ENCODE measurements around the gene CERCAM. TPM values are rescaled to one million over a fixed set of nuclear protein-coding genes. Genes with fewer than 3 reads are reported as not detected.

CERCAM gene
- total RNA-seq, 1 donor from 2014 or later, result 8.5 TPM

- H3K4me1 ChIP-seq, result no peaks in the 10 kb centered on the region
- H3K36me3 ChIP-seq, result peaks cover 91% of the 10 kb centered on the region
- H3K27ac ChIP-seq (replicated peaks), result no peak overlapping the region
- intact Hi-C loops (cut with micrococcal nuclease), result no loop called here
- no peaks in the 10 kb centered on the region for H3K9me3 ChIP-seq (replicated peaks)
- no peak for DNase-seq
- no peaks in the 10 kb centered on the region for H3K27me3 ChIP-seq (ENCODE audit: low read depth)
- H3K4me3 ChIP-seq, result no peak overlapping the region
- no peak for TF ChIP-seq CTCF (IDR thresholded peaks at IDR 0.05; ENCODE audit: borderline replicate concordance)
These were observed 60.9 kb downstream of the CERCAM start for GRCh38 chr9:128481561-128481960.

- intact Hi-C loops (cut with micrococcal nuclease), result no loop called here
- TF ChIP-seq CTCF (IDR thresholded peaks at IDR 0.05; ENCODE audit: borderline replicate concordance), result no peak
- H3K4me1 ChIP-seq, result no peaks in the 10 kb centered on the region
- no peaks in the 10 kb centered on the region for H3K9me3 ChIP-seq (replicated peaks)
- H3K27ac ChIP-seq (replicated peaks), result no peak overlapping the region
- no peak overlapping the region for H3K4me3 ChIP-seq
- no peaks in the 10 kb centered on the region for H3K27me3 ChIP-seq (ENCODE audit: low read depth)
- no peak for DNase-seq
- peaks cover 93% of the 10 kb centered on the region for H3K36me3 ChIP-seq
These were observed 61.5 kb downstream of the CERCAM start for GRCh38 chr9:128482186-128482585.

- no peaks in the 10 kb centered on the region for H3K27me3 ChIP-seq (ENCODE audit: low read depth)
- intact Hi-C loops (cut with micrococcal nuclease), result no loop called here
- no peak overlapping the region for H3K4me3 ChIP-seq
- no peak for DNase-seq
- no peaks in the 10 kb centered on the region for H3K4me1 ChIP-seq
- H3K27ac ChIP-seq (replicated peaks), result no peak overlapping the region
- peaks cover 86% of the 10 kb centered on the region for H3K36me3 ChIP-seq
- no peak for TF ChIP-seq CTCF (IDR thresholded peaks at IDR 0.05; ENCODE audit: borderline replicate concordance)
- H3K9me3 ChIP-seq (replicated peaks), result no peaks in the 10 kb centered on the region
These were observed 64.2 kb downstream of the CERCAM start for GRCh38 chr9:128484686-128485413.

- no peak overlapping the region for H3K4me3 ChIP-seq
- H3K27ac ChIP-seq (replicated peaks), result no peak overlapping the region
- no peaks in the 10 kb centered on the region for H3K4me1 ChIP-seq
- H3K9me3 ChIP-seq (replicated peaks), result no peaks in the 10 kb centered on the region
- no peaks in the 10 kb centered on the region for H3K27me3 ChIP-seq (ENCODE audit: low read depth)
- DNase-seq, result no peak
- peaks cover 90% of the 10 kb centered on the region for H3K36me3 ChIP-seq
- intact Hi-C loops (cut with micrococcal nuclease), result no loop called here
- TF ChIP-seq CTCF (IDR thresholded peaks at IDR 0.05; ENCODE audit: borderline replicate concordance), result no peak
These were observed 64.8 kb downstream of the CERCAM start for GRCh38 chr9:128485414-128485855.

GRCh38 chr9:128486201-128486600 lies 65.5 kb downstream of the CERCAM start:
- no peaks in the 10 kb centered on the region for H3K4me1 ChIP-seq
- no peak overlapping the region for H3K27ac ChIP-seq (replicated peaks)
- peaks cover 90% of the 10 kb centered on the region for H3K36me3 ChIP-seq
- no peaks in the 10 kb centered on the region for H3K9me3 ChIP-seq (replicated peaks)
- no peak overlapping the region for H3K4me3 ChIP-seq
- H3K27me3 ChIP-seq (ENCODE audit: low read depth), result no peaks in the 10 kb centered on the region
- no peak for TF ChIP-seq CTCF (IDR thresholded peaks at IDR 0.05; ENCODE audit: borderline replicate concordance)
- intact Hi-C loops (cut with micrococcal nuclease), result no loop called here
- no peak for DNase-seq

Small RNA genes within 50 kb of the gene (microRNA-seq; reads per million reads assigned to microRNA genes)
- gene MIR219B, result not detected

Other genes starting within 250 kb of the CERCAM start
- 74.9 TPM for gene CIZ1, start 229.3 kb upstream of the CERCAM start, total RNA-seq
- gene DNM1, start 217.5 kb upstream of the CERCAM start, total RNA-seq, result 4.9 TPM
- gene GOLGA2, start 144.8 kb upstream of the CERCAM start, total RNA-seq, result 86.9 TPM
- gene SWI5, start 144.6 kb upstream of the CERCAM start, total RNA-seq, result 16.2 TPM
- gene TRUB2, start 98.4 kb upstream of the CERCAM start, total RNA-seq, result 43.7 TPM
- gene COQ4, start 98.0 kb upstream of the CERCAM start, total RNA-seq, result 32.0 TPM
- gene SLC27A4, start 80.3 kb upstream of the CERCAM start, total RNA-seq, result 18.8 TPM
- 57.0 TPM for gene URM1, start 49.5 kb upstream of the CERCAM start, total RNA-seq
- 16.7 TPM for gene ODF2, start 35.1 kb downstream of the CERCAM start, total RNA-seq
- 18.8 TPM for gene GLE1, start 83.9 kb downstream of the CERCAM start, total RNA-seq
- 269 TPM for gene SPTAN1, start 131.7 kb downstream of the CERCAM start, total RNA-seq
- gene DYNC2I2, start 236.0 kb downstream of the CERCAM start, total RNA-seq, result 32.7 TPM

Measured in left ventricle myocardium inferior (tissue), 1 donor.